Ecto neural progenitor cell (in vitro differentiated cells): ENCODE results near the gene CLEC3B.
"Not testable (repeated sequence)": the region's sequence is repeated elsewhere in the genome, so short reads cannot be mapped to it uniquely, and the experiment has no call there.

ENCODE experiments used
- DNase-seq: peaks from one replicate; pipeline ENCODE4 v3.0.0-alpha.2; 2018; ENCODE audit warnings: low spot score

Gene CLEC3B

GRCh38 chr3:45035441-45036301 is 9.6 kb downstream of the CLEC3B start:
- DNase-seq: peak; percentile 63

GRCh38 chr3:45037720-45038455 is 11.8 kb downstream of the CLEC3B start:
- DNase-seq: peak; percentile 91

GRCh38 chr3:45041666-45042065 is 15.6 kb downstream of the CLEC3B start:
- no peak for DNase-seq

GRCh38 chr3:45042162-45042561 is 16.1 kb downstream of the CLEC3B start:
- no peak for DNase-seq

DNA sequence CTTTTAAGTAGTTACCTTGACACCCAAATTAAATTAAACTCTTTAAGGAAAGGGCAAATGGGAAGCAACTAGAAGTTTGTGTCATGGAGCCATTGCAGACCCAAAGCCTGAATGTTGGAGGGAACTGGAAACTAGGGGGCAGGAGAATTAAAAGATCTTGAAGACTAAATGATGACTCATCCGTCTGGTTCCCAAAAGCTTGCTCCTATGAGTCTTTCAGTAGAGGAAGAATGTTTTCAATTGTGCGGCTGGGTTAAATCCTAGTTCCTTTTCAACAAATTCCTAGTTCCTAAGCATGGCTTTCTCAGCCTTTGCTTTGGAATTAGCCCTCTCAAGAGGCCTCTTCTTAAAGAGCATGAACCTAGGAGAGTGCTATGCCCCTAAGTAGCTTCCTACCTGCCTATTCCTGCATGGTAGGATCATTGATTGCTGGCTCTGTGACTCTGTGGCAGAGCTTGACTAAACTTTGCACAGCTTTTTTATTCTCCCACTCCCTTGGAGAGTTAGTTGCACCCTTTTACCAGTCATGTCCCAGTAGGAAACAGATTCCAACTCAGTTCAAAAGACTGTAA is 17.7 kb downstream of the CLEC3B start:
- no peak for DNase-seq

DNA sequence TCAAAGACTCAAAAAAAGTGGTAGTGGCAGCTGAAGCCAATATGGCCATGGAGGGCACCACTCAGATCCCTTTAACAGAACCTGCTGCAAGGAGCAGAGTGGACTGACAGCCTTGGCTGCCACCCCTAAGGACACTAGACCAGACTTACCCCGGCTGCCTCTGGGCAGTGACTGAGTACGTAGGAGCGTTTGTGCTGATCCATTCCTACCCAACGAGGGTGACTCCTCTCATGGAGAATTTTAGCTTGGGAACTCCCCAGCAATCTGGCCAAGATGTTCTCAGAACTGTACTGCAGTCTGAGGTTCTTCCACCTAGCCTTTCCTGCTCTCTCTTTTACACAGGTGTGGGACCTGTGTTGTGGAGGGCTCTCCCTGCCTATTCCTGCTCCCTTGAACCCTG is 22.1 kb downstream of the CLEC3B start:
- DNase-seq: no peak

- DNase-seq: no peak
Measured at GRCh38 chr3:45049807-45050206, 23.7 kb downstream of the CLEC3B start.

GRCh38 chr3:45051685-45052084 is 25.6 kb downstream of the CLEC3B start:
- DNase-seq: no peak

GRCh38 chr3:45053805-45054195 is 27.7 kb downstream of the CLEC3B start:
- DNase-seq: not testable (repeated sequence)

- no peak for DNase-seq
Measured at GRCh38 chr3:45054196-45054857, 28.2 kb downstream of the CLEC3B start.

DNA sequence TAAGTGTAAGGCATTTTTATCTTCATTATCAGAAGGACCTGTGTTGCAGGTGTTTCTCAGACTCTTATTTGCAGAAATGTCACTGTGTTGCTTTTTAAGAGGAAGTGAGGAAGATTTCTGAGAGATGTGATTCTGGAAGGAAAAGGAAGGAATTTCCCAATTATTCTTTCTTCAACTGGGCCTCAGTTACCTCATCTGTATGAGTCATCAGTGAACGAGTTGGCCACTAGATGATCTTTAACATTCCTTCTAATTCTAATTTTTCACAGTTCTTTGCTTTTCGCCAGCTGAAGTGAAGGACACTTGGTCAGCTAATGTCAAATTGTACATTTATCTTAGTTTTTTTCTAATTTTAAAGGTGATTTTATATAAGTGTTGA is 28.9 kb downstream of the CLEC3B start:
- no peak for DNase-seq

DNA sequence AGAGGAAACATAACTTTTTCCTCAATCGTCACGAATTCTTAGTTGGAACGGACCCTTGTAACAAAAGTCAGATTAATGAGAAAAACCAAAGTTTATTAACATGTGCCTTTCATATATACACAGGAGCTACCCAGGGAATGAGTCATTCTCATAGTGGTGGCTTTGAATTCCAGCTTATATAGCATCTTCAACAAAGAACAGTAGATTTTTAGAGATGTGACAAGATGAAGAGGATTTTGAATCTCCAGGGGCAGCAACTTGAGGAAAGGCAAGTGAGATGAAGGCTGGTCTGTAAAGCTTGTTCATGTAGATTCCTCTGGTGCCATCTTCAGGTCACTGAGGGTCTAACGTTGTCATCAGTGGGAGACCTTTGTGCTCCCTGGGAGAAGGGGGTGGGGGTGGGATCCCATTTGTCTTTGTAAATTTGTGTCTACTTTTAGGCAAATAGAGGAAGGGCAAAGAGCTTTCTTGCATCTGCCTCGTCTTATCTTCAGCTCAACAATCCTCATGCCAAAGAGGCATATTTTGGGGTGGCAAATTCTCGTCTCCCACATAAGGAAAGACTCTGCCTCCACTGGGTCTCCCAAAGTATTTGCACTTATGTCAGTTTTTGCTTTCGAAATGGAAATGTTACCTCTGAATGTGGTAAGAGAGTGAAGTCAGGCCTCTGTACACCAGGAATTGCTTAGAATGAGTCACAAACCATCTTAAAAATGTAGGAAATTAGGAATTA is 29.5 kb downstream of the CLEC3B start:
- DNase-seq: no peak

DNA sequence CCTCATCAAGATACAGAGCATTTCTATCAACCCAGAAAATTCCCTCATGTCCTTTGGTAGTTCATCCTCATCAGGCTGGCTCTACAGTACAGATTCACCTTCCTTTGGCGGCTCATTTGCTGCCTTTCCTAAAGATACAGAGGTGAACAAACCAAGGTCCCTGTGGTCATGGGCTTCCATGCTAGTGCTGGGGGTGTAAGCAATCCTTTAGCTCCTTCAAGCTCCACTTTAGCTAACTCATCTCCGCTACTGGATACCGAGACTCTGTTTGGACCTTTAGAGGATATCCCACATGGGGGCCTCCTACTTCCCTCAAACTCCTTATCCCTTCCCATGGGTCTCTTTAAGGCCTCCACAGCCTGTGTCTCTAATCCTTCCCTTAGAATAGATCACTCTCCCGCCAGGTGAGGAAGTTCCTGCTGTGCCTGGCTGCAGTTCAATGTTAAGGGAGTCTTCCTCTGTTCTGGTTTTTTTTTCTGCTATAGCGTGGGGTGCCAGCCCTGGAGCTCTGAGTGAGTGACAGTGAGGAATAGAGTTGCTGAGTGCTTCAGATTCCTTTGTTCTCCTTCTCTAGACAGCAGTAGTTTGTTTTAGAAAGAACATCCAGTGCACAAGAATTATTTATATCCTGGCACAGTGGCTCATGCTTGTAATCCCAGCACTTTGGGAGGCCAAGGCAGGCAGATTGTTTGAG is 30.7 kb downstream of the CLEC3B start:
- DNase-seq: no peak

DNA sequence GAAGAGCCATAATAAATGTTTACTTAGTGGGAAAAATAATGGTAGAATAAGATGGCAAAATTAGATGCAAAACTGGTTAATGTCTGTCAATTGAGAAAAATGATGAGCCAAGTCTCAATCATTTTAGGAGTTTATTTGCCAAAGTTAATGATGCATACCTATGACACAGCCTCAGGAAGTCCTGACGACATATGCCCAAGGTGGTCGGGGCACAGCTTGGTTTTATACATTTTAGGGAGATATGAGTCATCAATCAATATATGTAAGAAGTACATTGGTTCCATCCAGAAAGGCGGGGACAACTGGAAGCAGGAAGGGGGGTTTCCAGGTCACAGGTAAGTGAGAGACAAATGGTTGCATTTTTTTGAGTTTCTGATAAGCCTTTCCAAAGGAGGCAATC is 31.5 kb downstream of the CLEC3B start:
- DNase-seq: no peak

DNA sequence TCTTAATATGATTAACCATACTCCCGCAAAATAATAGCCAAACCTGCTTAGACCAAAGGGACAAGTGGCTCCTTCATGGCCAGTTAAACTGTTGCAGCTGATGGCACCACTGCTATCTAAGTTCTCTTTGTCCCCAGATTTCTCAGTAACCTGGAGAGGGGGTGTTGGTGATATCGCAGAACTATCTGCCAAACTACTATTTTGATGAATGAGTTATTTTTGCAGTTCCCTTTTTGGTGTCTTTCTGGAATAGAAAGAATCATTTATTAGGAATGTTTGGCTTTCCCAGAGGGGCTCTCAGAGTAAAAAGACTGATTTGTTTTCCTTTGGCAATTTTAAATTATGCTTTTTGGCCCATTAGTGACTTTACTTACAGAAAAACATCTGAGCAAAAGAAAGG is 33.0 kb downstream of the CLEC3B start:
- DNase-seq: no peak

GRCh38 chr3:45060165-45060892 is 34.2 kb downstream of the CLEC3B start:
- DNase-seq: no peak

DNA sequence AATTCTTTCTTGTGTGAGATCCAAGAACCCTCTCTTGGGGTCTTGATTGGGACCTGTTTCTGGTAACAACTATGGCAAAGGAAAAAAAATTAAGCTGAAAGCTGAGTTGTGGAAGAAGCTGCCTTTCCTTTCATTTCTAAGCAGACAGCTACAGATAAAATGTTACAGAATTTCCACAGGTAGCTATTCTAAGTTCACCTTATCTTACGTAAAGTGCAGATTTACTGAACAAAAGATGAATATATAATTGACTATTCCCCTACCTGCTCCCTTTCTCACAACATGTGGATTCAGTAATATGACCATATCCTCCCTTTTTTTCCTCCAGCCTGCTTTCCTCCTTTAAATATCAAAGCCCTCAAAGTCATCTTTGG is 36.6 kb downstream of the CLEC3B start:
- DNase-seq: no peak

- DNase-seq: no peak
Measured at GRCh38 chr3:45064512-45065372, 38.6 kb downstream of the CLEC3B start.

- DNase-seq: no peak
Measured at GRCh38 chr3:45065373-45065720, 39.2 kb downstream of the CLEC3B start.
